Stimulated activated CD8-positive, alpha-beta memory T cell treated with anti-CD3 and anti-CD28 coated beads, Interleukin-12 subunit alpha, Interleukin-12 subunit beta, amount 100 ng/mL, for 24 hours (primary cell): Measurements from ENCODE around the gene SLC37A1.

Source experiments
- DNase-seq: peaks from one replicate; pipeline ENCODE4 v3.0.0-alpha.2; 2020; ENCODE audit errors: extremely low read depth

Gene SLC37A1

GRCh38 chr21:42576639-42577038, 63.0 kb downstream of the SLC37A1 start:
- DNase-seq: no peak

- no peak for DNase-seq
Measured at GRCh38 chr21:42578034-42578433, 64.4 kb downstream of the SLC37A1 start.

GRCh38 chr21:42578761-42579415, 65.2 kb downstream of the SLC37A1 start:
- no peak for DNase-seq

GRCh38 chr21:42579456-42580075, 65.9 kb downstream of the SLC37A1 start:
- no peak for DNase-seq

GRCh38 chr21:42580076-42580792, 66.6 kb downstream of the SLC37A1 start:
- no peak for DNase-seq

- no peak for DNase-seq
Measured at GRCh38 chr21:42580793-42581321, 67.2 kb downstream of the SLC37A1 start.

- DNase-seq: no peak
Measured at GRCh38 chr21:42581336-42581992, 67.8 kb downstream of the SLC37A1 start.

GRCh38 chr21:42581993-42582786, 68.5 kb downstream of the SLC37A1 start:
- DNase-seq: no peak

- DNase-seq: no peak
Measured at GRCh38 chr21:42582787-42583476, 69.3 kb downstream of the SLC37A1 start.

- no peak for DNase-seq
Measured at GRCh38 chr21:42583477-42584295, 70.0 kb downstream of the SLC37A1 start.

GRCh38 chr21:42584296-42584641, 70.6 kb downstream of the SLC37A1 start:
- DNase-seq: no peak

GRCh38 chr21:42585881-42586280, 72.2 kb downstream of the SLC37A1 start:
- no peak for DNase-seq

- DNase-seq: no peak
Measured at GRCh38 chr21:42586406-42586805, 72.8 kb downstream of the SLC37A1 start.

GRCh38 chr21:42587036-42587435, 73.4 kb downstream of the SLC37A1 start:
- DNase-seq: no peak

- no peak for DNase-seq
Measured at GRCh38 chr21:42590431-42591131, 76.9 kb downstream of the SLC37A1 start.

- no peak for DNase-seq
Measured at GRCh38 chr21:42591170-42591869, 77.7 kb downstream of the SLC37A1 start.

GRCh38 chr21:42592156-42592820, 78.6 kb downstream of the SLC37A1 start:
- no peak for DNase-seq
